GM18861 (cell line): ENCODE results near the gene HIPK4.
A peak's percentile ranks its signal among the peaks of the same experiment; 100 is the strongest.
"Not testable (repeated sequence)": the region's sequence is repeated elsewhere in the genome, so short reads cannot be mapped to it uniquely, and the experiment has no call there.

Source experiments
- ATAC-seq: cut with Tn5 transposase; IDR thresholded peaks from one replicate; pipeline ENCODE4 v1.9.1; 2021; ENCODE audit not compliant: unreplicated experiment

HIPK4 gene, protein sequence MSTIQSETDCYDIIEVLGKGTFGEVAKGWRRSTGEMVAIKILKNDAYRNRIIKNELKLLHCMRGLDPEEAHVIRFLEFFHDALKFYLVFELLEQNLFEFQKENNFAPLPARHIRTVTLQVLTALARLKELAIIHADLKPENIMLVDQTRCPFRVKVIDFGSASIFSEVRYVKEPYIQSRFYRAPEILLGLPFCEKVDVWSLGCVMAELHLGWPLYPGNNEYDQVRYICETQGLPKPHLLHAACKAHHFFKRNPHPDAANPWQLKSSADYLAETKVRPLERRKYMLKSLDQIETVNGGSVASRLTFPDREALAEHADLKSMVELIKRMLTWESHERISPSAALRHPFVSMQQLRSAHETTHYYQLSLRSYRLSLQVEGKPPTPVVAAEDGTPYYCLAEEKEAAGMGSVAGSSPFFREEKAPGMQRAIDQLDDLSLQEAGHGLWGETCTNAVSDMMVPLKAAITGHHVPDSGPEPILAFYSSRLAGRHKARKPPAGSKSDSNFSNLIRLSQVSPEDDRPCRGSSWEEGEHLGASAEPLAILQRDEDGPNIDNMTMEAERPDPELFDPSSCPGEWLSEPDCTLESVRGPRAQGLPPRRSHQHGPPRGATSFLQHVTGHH

DNA sequence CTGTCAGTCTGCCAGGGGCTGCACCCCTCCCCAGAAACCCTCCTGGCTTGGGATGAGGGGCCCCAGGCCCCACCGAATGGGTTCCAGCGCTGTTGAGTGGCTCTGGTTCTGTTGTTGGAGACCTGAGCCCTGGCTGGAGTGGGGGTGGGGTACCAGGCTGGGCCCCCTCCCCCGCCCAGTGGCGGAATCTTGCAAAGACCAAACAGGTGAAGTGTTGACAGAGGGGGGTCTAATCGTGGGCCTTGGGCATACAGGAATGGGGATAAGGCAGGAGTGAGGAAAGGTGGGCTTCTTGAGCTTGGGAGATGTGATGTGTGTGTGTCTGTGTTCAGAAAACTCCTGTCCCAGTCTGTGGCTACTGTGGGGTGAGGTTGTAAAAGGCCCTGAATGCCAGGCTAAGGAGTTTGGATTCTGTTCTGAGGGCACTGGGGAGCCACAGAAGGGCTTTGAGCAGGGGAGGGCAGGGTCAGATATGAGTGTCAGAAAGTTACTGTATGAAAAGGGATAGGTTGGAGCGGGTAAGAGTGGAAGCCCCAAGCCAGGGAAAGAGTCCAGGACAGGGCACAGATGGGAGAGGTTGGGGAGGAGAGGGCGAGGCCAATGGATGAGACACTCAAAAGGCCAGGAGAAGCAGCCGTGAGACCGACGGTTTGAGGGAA lies at the start of gene HIPK4:
HIPK4 (minus strand) TSS at position 98 of the 659 bp plus-strand sequence. CDS start 279 bp downstream, outside the sequence.
- ATAC-seq = no peak

DNA sequence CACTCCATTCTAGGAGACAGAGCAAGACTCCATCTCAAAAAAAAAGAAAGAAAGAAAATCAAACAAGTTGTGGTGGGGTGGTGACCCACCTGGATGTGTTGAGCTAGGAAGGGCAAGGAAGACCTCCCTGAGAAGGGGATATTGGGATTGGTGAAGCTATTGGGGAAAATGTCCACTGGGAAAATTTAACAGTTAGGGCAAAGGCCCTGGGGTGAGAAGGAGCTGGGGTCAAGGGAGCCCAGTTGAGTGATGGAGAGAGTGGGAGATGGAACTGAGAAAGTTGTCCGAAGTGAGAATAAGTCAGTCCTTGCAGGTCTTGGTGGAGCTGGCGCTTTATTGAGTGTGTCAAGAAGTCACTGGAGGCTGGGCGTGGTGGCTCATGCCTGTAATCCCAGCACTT lies 48.3 kb upstream of the HIPK4 start:
- ATAC-seq = no peak

DNA sequence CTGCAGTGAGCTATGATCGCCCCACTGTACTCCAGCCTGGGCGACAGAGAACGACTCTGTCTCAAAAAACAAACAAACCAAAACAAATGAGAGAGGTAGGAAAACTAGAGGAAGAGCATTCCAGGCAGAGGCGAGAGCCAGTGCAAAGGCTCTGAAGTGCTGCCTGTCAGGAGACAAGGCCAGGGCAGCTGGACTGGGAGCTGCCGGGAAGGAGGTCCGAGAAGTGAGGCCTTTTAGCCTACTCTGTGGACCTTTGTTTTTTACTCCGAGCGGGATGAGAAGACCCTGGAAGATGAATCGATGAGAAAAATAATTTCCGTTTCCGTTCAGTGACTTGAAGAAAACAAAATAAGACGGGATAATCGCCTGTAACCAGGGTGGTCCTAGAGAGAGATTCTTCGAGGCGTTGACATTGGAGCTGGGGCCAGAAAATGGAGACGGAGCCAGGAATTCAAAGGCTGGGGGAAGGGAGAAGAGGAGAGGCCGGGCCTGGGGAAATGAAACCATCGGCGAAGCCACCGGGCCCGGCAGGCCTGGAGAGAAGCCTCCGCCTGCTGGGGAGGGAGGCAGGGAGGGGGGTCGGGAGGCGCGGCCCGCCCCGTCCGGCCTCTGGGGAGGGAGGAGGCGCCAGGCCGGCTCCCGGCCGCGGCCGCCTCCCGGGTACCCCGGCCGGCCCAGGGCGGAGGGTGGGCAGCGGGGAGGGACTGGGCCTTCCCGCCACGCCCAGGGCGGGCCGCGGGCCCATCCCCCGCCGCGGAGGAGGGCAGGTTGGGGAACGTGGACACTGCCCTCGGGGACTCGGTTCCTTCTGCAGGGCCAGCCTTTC lies 43.6 kb upstream of the HIPK4 start:
- no peak for ATAC-seq

DNA sequence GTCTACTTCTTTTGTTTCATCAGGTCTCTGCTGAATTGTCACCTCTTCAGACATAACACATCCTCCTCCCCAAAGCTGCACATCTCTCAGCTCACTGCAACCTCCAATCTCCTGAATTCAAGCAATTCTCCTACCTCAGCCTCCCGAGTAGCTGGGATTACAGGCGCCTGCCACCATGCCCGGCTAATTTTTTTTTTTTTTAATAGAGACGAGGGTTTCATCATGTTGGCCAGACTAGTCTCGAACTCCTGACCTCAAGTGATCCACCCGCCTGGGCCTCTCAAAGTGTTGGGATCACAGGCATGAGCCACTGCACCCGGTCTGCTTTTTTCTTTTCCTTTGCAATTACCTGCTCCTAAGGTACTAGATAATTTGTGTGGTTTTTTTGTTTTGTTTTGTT lies 42.8 kb upstream of the HIPK4 start:
- not testable (repeated sequence) for ATAC-seq

DNA sequence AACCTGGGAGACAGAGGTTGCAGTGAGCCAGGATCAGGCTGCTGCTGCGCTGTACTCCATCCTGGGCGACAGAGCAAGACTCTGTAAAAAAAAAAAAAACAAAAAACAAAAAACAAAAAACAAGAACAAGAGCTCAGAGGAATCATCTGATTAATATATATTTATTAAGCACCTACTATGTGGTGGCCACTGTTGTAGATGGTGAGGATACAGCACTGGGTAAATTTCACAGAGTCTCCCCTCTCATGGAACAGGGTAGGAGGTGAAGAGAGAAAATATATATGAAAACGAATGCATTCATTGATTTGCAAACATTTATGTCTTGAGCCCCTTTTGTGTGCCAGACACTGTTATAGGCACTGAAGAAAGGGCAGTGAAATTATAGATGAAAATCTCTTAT lies 41.7 kb upstream of the HIPK4 start:
- no peak for ATAC-seq

DNA sequence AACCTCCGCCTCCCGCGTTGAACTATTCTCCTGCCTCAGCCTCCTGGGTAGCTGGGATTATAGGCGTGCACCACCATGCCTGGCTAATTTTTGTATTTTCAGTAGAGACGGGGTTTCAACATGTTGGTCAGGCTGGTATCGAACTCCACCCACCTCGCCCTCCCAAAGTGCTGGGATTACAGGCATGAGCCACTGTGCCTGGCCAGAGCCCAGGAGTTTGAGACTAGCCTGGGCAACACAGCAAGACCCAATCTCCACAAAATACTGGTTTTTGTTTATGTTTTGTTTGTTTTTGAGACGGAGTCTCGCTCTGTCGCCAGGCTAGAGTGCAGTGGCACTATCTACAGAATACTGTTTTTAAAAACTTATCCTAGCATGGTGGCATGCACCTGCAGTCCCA lies 40.3 kb upstream of the HIPK4 start:
- not testable (repeated sequence) for ATAC-seq

DNA sequence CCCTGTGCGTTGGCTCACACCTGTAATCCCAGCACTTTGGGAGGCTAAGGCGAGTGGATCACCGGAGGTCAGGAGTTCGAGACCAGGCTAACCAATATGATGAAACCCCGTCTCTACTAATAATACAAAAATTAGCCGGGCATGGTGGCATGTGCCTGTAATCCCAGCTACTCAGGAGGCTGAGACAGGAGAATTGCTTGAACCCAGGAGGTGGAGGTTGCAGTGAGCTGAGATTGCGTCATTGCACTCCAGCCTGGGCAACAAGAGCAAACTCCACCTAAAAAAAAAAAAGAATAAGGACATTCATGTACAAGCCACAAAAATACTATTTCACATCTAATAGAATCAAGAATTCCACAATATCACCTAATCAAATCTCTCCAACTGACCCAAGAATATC lies 38.2 kb upstream of the HIPK4 start:
- ATAC-seq = not testable (repeated sequence)

DNA sequence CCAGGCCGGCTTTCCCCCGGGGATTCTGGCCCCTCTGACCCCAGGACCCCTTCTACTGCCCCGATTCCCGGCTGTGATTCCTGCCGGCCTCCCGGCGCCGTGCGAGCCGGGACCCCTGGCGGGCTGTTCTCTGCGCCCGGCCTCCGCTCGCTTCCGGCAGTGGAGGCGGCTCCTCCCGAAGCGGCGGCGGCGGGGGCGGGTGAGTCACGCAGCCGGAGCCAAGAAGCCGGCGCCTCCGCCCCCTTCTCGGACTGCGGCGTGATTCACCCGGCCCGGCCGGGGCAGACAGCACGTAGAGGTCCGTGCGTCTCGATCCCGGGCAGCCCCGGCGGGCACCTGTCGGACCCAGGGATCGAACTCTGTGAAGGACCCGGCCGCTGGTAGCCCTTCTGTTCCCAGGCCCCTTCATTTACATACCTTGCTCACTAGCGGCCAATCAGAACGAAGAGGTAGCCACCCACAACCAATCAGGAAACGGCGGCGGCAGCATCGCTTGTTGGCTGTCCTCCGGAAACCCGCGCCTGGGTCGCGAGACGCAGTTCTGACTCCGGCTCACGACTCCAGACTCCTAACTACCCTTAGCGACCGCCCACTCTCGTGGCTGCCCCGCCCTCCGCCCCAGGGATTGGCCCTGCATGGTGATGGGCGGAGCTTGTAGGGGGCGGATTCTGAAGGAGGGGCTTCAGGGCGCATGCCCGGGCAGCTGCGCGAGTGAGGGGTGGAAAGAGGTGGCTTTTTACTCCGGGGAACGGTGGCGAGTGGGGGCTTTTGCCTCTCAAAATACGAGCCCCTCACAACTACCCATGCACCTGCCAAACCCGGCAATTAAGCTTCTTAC lies 35.7 kb upstream of the HIPK4 start, which contains the start of gene SERTAD1:
SERTAD1 (minus strand) TSS at position 543 of the 838 bp plus-strand sequence. CDS start 2,446 bp downstream, outside the sequence.
- ATAC-seq = peak; percentile 64

DNA sequence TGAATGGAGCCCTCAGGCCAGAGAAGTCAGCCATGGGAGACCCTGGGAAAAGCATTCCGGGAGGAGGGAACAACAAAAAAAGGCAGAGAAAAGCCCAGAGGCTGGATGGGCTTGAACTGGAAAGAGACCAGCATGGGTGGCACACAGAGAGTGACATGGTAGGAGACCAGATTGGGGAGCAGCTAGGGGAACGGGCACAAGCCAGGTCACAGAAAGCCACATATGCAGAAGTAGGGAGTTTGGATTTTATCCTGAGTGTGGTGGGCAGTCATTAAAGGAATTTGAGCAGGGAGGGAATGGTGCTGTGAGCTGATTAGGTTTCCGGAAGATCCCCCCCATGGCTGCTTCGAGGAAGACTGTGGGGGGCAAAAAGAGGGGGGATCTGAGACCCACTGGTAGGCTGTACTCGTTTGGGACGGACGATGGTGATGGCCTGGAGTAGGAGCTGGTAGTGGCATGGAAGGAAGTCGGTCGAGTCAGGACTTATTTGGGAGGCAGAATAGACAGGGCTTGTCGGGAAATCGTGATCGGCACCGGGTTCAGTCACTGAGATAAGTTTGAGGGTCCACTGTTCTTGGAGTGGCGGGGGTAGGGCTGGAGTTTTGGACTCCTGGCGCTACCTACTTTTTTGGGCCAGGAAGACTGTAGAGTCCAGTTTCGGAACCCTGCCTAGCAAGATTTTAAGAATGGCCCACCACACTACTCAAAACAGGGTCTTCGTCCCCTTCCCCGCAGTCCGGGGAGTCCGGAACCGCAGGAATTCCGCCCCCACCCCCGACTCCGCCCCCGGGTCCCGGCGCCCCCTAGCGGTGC lies 34.9 kb upstream of the HIPK4 start:
- no peak for ATAC-seq

DNA sequence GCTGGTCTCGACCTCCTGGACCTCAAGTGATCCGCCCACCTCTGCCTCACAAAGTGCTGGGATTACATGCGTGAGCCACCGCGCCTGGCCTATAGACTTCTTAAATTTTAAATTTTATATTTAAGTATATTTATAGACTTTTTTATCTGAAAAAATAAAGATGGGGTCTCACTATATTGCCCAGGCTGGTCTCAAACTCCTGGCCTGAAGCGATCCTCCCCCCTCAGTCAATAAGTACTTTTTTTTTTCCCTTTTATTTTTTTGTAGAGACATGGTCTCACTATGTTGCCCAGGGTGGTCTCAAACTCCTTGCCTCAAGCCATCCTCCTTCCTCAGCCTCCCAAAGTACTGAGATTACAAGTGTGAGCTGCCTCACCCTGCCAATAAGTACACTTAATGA lies 34.0 kb upstream of the HIPK4 start:
- ATAC-seq = no peak

DNA sequence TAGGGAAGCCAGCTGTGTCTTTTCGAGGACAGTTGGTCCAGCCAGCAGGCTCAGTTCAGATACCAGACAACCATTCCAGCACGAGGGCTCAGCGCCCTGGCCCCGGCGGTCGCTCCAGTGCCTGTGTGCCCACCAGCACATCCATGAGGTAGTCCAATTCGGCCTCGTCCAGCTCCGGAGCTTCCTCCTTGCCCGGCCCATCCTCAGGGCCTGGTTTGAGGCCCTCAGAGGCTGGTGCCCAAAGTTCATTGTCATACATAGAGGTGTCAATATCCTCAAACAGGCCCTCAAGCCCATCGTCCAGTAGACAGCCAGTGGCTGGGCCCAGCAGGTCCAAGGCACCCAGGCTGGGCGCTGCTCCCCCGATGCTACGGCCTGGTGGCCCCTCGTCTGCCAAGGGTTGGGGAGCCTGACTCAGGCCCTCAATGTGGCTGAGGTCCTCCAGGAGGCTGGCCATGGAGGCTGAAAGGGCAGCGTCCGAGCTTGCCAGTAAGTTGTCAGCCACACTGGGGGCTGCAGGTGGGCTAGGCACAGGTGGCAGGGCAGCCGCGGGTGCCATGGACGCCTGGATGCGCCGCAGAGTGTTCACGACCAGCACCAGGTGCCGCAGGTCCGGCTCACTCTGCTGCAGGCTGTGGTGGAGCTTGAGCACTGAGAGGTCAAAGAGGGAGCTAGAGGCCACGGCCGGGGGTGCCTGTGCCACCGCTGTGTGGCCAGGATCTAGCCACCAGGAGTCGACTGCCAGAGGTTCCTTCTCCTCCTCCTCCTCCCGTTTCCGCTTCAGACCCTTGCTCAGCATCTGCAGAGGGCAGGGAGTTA lies 33.0 kb upstream of the HIPK4 start:
- ATAC-seq = no peak

DNA sequence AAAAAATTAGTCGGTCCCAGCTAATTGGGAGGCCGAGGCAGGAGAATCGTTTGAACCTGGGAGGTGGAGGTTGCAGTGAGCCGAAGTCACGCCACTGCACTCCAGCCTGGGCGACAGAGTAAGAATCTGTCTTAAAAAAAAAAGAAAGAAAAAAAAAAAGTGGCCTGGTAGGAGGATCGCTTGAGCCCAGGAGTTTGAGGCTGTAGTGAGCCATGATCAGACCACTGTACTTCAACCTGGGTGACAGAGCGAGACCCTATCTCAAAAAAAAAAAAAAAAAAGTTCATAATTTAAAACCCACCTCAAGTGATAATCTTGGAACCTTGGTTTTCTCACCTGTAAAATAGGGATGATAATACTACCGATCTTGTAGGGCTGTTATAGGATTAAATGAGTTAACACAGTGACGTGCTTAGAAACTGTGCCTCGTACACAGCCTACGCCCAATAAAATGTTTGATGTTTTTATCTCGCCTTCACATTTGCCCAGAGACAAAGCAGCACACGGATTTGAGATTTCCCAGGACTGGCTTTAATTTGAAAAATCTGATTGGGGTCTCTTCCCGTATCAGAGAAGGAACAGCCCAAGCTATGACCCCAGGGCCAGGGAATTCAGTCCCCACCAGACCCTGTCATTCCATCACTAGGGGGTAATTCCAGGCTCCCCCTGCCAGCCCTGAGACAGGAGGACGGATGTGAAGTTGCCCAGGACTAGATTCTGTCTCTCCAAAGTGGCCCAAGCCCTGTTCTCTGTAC lies 32.2 kb upstream of the HIPK4 start:
- no peak for ATAC-seq

DNA sequence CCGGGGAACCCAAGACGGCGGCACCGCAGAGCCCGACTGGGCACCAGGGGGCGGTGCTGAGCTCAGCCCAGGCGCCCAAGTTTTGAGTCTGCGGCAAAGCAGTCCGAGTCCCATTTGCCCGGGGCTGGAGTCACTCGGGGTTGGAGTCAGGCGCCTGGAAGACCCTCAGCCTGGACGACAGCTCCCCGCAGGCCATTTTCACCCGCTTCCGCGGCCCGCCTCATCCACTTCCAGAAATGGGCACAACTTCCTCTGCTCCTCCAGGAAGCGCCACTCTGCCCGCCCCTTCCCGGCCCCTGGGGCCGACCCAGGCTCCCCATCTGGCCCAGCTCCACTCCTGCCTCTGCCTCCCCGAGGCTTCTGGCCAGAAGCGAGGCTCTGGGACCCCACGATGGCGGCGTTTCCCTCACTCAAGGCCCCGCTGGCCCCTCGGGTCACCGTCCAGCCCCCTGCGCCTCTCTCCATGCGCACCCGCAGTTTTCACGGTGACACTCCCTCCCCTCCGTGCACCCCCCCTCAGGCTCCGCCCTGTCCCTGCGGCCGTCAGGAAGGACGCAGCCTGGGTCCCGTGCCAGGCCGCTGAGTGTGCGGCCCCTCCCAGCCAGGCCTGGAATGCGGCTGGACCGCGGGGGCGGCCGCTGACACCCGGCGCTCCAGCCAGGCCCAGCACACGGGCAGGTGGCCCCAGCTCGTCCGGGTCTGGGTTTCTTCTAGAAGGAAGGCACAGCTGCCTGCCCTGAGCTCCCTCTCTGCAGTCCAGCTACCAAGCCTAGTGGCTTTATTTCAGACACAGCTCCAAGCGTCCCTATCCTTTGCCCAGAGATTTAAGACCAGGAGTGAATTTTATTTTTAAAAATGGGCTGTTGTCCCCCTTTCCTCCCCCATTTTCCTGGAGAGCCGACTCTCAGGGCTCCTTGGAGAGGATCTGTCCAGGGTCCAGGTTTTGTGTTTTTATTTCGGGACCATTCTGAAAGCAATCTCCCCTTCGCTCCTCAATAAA lies 31.1 kb upstream of the HIPK4 start:
- ATAC-seq = no peak

DNA sequence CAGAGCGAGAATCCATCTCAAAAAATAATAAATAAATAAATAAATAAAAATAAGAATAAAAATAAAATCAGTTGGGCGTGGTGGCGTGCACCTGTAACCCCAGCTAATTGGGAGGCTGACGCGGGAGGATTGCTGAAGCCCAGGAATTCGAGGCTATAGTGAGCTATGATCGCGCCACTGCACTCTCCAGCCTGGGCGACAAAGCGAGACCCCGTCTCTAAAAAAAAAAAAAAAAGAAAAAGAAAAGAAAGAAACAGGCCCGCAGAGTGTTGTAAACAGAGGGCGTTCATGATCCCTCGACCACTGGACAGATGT lies 30.4 kb upstream of the HIPK4 start:
- no peak for ATAC-seq

DNA sequence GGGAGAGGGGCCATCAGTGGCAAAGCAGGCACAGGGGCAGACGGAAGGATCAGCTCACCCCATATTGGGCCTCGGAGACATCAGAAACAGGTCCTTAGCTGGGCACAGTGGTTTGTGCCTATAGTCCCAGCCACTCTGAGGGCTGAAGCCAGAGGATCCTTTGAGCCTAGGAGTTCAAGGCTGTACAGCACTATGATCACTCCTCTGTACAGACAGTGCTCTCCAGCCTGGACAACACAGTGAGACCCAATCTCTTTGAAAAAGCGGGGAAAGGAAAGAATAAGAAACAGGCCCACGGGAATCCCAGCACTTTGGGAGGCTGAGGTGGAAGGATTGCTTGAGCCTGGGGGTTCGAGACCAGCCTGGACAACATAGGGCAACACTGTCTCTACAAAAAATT lies 29.8 kb upstream of the HIPK4 start:
- no peak for ATAC-seq

DNA sequence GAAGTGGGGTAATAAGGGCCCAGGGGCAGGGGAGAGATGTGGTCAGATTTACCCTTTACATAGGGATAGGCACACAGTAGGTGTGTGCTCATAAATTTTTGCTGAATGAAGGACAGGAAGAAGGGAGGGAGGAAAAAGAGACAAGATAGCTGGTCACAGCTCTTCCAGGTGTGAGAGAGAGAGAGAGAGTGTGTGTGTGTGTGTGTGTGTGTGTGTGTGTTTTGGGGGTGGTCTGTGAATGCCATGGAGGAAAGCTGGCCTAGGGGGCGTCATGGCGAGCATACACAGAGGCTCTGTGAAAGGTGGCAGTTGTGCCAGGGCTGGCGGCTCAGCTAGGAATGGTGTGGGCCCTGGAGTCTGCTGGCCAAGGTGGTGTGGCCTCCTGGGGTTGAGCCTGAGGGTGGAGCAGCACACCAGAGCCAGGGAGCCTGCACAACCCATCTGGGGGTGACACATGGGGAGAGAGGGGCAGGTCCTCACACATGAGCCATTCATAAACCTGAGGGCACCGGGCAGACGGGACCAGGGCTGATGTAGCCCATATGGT lies 29.2 kb upstream of the HIPK4 start:
- no peak for ATAC-seq
